NCI-H1436 treated with DMSO at 0.1 percent for 48 hours (cell line): ENCODE measurements around the gene FAM120B.
A peak's percentile ranks its signal among the peaks of the same experiment; 100 is the strongest.
"Not testable (repeated sequence)": the region's sequence is repeated elsewhere in the genome, so short reads cannot be mapped to it uniquely, and the experiment has no call there.

ENCODE experiments used
- DNase-seq: peaks from one replicate; lab custom pipeline; 2025; lab: John Stamatoyannopoulos, UW

FAM120B gene

DNA sequence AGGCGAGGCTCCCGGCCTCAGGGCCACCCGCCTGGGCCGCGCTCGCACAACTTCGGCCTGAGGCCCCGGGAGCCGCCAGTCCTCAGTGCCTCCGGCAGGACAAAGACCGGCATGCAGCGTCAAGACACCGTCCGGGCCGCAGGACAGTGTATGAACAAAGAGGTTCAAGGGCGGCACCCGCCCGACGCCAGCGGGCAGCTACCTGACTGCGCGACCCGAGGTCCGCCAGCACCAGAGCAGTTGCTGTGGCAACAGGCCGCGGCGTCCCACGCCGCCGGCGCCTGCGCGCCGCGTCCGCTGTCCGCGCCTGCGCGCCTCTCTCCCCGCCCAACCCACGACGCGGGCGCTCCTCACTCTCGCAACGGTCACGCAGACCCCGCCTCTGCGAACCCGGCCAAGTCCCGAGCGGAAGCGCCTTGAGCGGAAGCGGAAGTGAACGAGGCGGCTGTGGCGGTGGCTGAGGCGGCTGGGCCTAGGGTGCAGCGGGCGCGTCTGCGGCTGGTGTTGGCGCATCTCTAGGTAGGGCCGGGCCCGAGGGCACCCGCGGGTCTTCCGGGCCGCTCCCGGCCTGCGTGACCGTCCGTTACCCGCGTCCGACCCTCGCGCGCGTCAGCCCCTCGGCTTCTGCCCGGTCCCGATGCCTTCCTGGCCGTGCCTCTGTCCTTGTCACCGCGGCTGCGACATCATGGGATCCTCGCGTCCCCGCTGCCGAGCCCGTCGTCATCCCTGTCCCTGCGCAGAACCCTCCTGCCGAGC, at the start of gene FAM120B:
Gene FAM120B (plus strand): TSS at position 435 of the 756 bp plus-strand sequence. CDS start 10,633 bp downstream, outside the sequence.
- DNase-seq, result peak; percentile 57

- no peak for DNase-seq
Measured at GRCh38 chr6:170257376-170257775, 49.2 kb upstream of the FAM120B start.

GRCh38 chr6:170258407-170258806, 48.2 kb upstream of the FAM120B start:
- DNase-seq, result no peak

DNA sequence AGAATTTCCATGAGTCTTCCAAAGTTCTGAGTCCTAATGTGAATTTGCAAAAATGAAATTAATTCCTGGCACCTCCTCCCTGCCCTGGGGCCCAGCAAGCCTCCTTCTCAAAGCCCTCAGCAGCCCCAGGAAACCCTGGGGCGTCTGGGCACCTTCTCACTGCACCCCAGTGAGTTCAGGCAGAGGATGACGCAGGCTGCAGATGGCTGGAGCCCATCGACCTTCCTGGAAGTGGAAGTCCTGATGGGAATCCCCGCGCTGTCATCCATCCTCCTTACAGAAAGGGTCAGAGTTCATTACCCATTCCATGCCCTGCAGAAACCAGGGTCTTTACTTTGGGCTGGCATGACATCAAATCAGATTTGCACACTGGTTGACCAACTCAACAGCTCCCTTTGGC, 47.3 kb upstream of the FAM120B start:
- DNase-seq, result no peak

- no peak for DNase-seq
Measured at GRCh38 chr6:170260686-170261085, 45.9 kb upstream of the FAM120B start.

- no peak for DNase-seq
Measured at GRCh38 chr6:170261643-170262488, 44.7 kb upstream of the FAM120B start.

GRCh38 chr6:170262489-170263088, 44.0 kb upstream of the FAM120B start:
- DNase-seq, result no peak

DNA sequence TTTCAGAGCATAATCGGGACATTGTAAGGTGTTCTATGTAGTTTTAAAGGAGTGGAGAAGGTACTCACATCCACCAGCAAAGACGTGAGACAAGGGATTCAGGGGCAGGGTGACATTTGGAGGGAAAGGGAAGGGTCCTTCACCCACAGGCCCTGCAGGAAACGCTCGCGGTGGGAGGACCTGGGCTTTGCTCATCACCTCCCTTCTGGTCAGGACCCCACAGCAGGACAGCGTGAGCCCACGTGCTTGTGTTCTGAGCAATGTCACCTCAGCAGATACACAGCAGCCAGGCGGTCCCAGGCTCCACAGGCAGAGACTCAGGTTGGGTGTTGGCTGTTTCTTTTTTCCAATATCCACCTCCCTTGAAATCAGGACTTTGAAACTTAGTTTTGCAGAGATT, 43.1 kb upstream of the FAM120B start:
- no peak for DNase-seq

GRCh38 chr6:170264086-170264485, 42.5 kb upstream of the FAM120B start:
- DNase-seq, result no peak

GRCh38 chr6:170264644-170265043, 41.9 kb upstream of the FAM120B start:
- DNase-seq, result not testable (repeated sequence)

GRCh38 chr6:170265655-170266054, 40.9 kb upstream of the FAM120B start:
- no peak for DNase-seq

GRCh38 chr6:170266061-170266825, 40.3 kb upstream of the FAM120B start:
- no peak for DNase-seq

DNA sequence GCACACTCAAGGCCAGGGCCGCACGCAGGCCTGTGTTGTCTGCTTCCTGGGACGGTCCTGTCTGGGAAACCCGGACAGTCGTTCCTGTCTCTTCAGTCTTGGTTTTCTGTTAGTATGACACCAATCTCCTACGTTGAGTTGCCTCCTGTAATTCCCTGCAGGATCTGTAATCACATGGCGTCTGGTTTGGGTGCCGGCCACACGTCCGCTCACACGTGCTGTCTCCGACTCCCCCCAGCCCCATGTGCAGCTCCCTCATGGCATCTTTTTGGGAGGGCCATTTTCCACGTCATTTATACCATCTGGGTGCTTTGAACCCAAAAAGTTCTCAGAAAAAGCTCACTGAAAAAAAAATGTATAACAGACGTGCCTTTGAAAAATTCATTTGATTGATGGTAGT, 38.9 kb upstream of the FAM120B start:
- no peak for DNase-seq

DNA sequence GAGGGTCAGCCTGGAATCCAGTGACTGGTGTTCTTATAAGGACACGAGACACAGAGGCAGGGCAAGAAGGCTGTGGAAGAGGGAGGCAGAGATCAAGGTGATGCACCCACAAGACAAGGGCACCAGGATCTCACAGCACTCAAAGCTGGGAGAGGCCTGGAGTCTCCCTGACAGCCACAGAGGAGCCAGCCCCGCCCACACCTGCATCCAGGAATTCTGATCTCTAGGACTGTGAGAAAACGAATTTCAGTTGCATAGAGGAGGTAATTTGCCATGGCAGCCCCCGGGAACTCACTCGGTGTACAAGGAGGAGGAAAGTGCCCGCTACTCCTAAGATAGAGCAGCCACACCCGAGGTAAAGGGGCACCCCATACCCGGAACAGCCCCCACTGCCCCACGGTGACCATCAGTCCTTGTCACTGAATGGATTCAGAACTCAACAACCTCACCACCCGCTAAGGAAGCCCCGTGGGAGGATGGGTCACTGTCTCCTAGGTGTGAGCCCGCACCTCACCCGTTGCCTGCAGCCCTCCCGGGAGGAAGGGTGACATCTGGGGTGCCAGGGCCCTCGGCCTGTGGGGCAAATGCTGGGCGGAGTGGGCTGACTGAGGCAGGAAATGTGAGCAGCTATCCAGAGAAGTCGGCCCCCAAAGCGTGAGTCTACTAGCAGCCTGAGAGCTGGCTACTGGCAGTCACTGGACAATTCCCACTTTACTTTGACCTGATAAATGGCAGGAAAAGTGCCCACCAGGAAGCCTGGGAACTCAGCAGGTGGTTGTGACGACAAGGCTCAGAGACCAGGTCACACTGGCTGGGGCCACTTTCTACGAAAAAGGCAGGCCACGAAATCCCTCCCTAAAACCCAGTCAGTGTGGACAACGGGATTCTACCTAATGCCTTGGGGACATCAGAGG, 38.1 kb upstream of the FAM120B start:
- DNase-seq, result no peak

DNA sequence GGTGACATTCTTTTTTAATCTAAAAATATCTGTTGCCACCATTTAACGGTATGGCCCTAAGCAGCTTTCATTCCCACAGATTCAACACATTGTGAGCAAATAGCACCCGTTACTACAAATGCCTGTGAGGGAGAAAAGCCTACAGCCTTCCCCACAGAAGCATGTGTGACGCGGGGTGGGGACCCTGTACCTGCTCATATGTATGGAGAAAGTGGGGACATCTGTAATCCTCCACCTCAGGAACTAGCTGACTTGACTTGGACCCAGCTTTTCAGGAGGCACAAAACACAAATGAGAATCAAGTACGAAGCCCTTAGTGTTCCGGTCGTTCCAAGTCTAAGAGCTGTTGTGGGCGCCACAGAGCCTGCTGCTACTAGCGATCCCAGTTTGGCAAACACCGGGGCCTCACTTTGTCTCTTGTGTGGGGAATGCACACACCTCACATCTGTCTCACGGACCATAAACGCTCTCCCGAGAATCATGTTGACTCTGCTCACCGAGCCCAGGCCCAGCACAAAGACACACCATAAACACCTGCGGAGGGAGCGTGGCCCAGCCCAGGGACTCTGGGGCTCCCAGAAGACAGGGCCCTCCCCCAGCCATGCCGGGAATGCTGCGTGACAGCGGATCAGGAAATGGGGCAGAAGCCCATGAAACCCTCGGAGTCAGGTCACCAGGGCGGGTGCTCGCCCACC, 37.3 kb upstream of the FAM120B start:
- no peak for DNase-seq

- no peak for DNase-seq
Measured at GRCh38 chr6:170269846-170270541, 36.6 kb upstream of the FAM120B start.

DNA sequence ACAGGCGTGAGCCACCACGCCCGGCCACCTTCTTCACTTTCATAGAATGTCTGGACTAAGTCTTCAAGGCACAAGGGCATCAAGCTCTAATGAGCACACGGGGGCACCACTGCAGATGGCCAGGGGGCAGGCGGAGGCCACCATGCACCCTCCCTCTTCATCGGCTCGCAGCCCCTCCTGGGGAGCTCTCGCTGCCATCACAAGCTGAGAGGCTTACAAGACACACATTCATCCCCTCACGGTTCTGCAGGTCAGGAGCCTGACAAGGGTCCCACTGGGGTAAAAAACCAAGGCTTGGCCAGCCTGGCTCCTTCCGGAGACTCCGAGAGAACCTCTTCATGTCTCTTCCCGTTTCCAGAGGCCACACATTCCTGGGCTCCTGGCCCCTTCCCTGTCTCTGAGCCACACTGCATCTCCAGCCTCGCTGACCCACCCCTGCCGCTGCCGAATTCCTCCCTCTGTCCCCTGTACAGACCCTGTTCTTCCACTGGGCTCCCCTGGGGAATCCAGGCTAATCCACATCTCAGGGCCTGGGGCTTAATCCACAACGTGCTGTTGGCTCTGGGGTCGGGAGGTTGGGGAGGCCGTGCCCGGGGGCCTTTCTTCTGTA, 35.5 kb upstream of the FAM120B start:
- DNase-seq, result no peak

DNA sequence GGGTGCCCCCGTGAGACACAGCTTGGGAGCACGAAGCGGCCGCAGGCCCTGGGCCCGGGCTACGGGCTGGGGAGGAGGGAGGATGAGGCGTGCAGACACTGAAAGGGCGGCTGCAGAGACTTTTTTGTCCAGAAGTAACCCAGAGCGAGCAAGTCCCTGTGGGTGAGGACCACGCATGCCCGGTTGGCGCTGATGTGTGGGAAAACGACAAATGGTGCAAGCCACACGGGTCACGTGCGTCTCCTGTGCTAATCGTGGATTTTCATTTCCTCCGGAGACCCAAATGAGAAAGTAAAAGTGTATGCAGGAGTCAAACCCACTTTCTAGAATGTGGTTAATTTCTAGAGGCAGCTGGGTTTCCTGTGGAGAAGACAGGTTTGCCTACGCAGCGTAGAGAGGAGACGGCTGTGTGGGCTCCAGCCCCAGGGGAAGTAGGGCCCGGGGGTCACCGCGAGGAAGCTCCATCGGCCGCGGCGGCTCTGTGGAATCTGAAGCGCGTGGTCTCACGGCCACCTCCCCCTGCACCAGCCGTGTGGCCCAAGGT, 34.7 kb upstream of the FAM120B start:
- DNase-seq, result no peak
